Gastroesophageal sphincter (tissue), 4 donors: ENCODE results near the gene ZNF484. TPM values are rescaled to one million over a fixed set of nuclear protein-coding genes. Genes with fewer than 3 reads are reported as not detected.
"Not testable (repeated sequence)": the region's sequence is repeated elsewhere in the genome, so short reads cannot be mapped to it uniquely, and the experiment has no call there.

Source experiments
- ATAC-seq: fragments of 150-250 bp; one replicate; pipeline ENCODE4 v1.9.1; 2016; ENCODE audit warnings: mild to moderate bottlenecking, moderate library complexity
- H3K27ac ChIP-seq, 4 donors: fragments of 200-600 bp; sonication (generic) in 3 of 4; 1 replicate in 3 of 4; 2 replicates in 1 of 4; pipeline ENCODE4 v1.5.1; 2016 to 2019
- H3K27me3 ChIP-seq: fragments of 200-600 bp; sonication (generic); one replicate; pipeline ENCODE4 v1.5.1; 2019
- H3K36me3 ChIP-seq, 2 donors: fragments of 200-600 bp; sonication (generic); one replicate each; pipeline ENCODE4 v1.5.1; 2019; ENCODE audit warnings: control low read depth in 1 of 2
- H3K4me1 ChIP-seq, 3 donors: fragments of 200-600 bp; sonication (generic); 1 replicate in 2 of 3; 2 replicates in 1 of 3; pipeline ENCODE4 v1.5.1; 2016 to 2019; ENCODE audit warnings: control low read depth in 2 of 3
- H3K4me3 ChIP-seq, 2 donors: fragments of 200-600 bp; sonication (generic); one replicate each; pipeline ENCODE4 v1.5.1; 2019; ENCODE audit warnings: mild to moderate bottlenecking in 1 of 2, moderate library complexity in 1 of 2
- H3K9me3 ChIP-seq, 3 donors: fragments of 200-600 bp; sonication (generic); one replicate each; pipeline ENCODE4 v1.5.1; 2017 to 2019; ENCODE audit warnings: control low read depth in 2 of 3
- CTCF ChIP-seq, 4 experiments: fragments of 200-600 bp in 2 of 4; fragments of 450-650 bp in 2 of 4; sonication (generic) in 1 of 4; IDR thresholded peaks; one replicate each; pipeline ENCODE4 v1.5.1; 2017 to 2019; ENCODE audit warnings: antibody characterized with exemption in 4 of 4, mild to moderate bottlenecking in 2 of 4, moderate library complexity in 2 of 4
- EP300 ChIP-seq: sonication (generic); formaldehyde crosslinking; IDR thresholded peaks from one replicate; pipeline ENCODE4 v1.6.1; 2017; ENCODE audit warnings: antibody characterized with exemption, mild to moderate bottlenecking
- POLR2A ChIP-seq, 2 donors: fragments of 450-650 bp; IDR thresholded peaks; one replicate each; pipeline ENCODE4 v1.6.1; 2017; ENCODE audit warnings: antibody characterized with exemption in 2 of 2, mild to moderate bottlenecking in 2 of 2, moderate library complexity in 1 of 2
- POLR2AphosphoS5 ChIP-seq: sonication (generic); formaldehyde crosslinking; IDR thresholded peaks from one replicate; pipeline ENCODE4 v1.6.1; 2017; ENCODE audit warnings: antibody characterized with exemption
- WGBS, 2 donors: methylation state at CpG; one replicate each; pipeline ENCODE4 v1.1.5; 2018; ENCODE audit warnings: low coverage in 1 of 2; 5-methylcytosine and 5-hydroxymethylcytosine counted together
- total RNA-seq, 4 donors: library from RNA; depleted of rRNA; stranded (reverse); fragments of >200 nt; gene quantifications; one replicate each; pipeline ENCODE4 v1.1.0, GENCODE V29; 2016

The ZNF484 gene
- total RNA-seq, 4 donors from 2014 or later = 10.0 to 14.3 (median 13.1) TPM

- no peak overlapping the region for H3K4me3 ChIP-seq
- no peak overlapping the region for H3K27ac ChIP-seq
- H3K36me3 ChIP-seq = no peaks in the 10 kb centered on the region
- H3K27me3 ChIP-seq = no peaks in the 10 kb centered on the region
- 100% methylated on average over 1 of the region's 3 CpGs; no CpG with 5 or more reads in 1 of the 2 donors for WGBS, 2 donors
- no peaks in the 10 kb centered on the region for H3K4me1 ChIP-seq
- ATAC-seq = no peak
- TF ChIP-seq CTCF (IDR thresholded peaks at IDR 0.05) = no peak
- no peak for TF ChIP-seq EP300
- no peak for TF ChIP-seq POLR2A (IDR thresholded peaks at IDR 0.05)
- TF ChIP-seq POLR2AphosphoS5 = no peak
- H3K9me3 ChIP-seq = no peaks in the 10 kb centered on the region
Measured at GRCh38 chr9:92897323-92897722, 19.5 kb upstream of the ZNF484 start.

- Histone ChIP-seq H3K4me1 (no peaks in the 10 kb centered on the region), H3K36me3 (no peaks in the 10 kb centered on the region), H3K4me3 (no peak overlapping the region), H3K27ac (no peak overlapping the region), H3K9me3 (no peaks in the 10 kb centered on the region), H3K27me3 (no peaks in the 10 kb centered on the region)
- ATAC-seq = no peak
- TF ChIP-seq POLR2A (IDR thresholded peaks at IDR 0.05) = no peak
- no peak for TF ChIP-seq EP300
- no peak for TF ChIP-seq CTCF (IDR thresholded peaks at IDR 0.05)
- TF ChIP-seq POLR2AphosphoS5 = no peak
- WGBS, 2 donors = no CpG with 5 or more reads among the region's 3 CpGs
Measured at GRCh38 chr9:92895812-92896436, 18.1 kb upstream of the ZNF484 start.

- Histone ChIP-seq H3K9me3 (no peaks in the 10 kb centered on the region), H3K27ac (no peak overlapping the region), H3K27me3 (no peaks in the 10 kb centered on the region), H3K4me3 (no peak overlapping the region), H3K36me3 (no peaks in the 10 kb centered on the region), H3K4me1 (no peaks in the 10 kb centered on the region)
- WGBS, 2 donors = no CpG with 5 or more reads among the region's 6 CpGs
- no peak for ATAC-seq
- TF ChIP-seq POLR2AphosphoS5 (no peak), EP300 (no peak), POLR2A (IDR thresholded peaks at IDR 0.05) (no peak), CTCF (IDR thresholded peaks at IDR 0.05) (no peak)
Measured at GRCh38 chr9:92894711-92895362, 17.0 kb upstream of the ZNF484 start.

- H3K27ac ChIP-seq, H3K27me3 ChIP-seq, H3K4me1 ChIP-seq, H3K36me3 ChIP-seq, H3K4me3 ChIP-seq, H3K9me3 ChIP-seq, ATAC-seq: not testable (repeated sequence)
- 68 to 100% methylated on average over 1 to 3 of the region's 6 CpGs for WGBS, 2 donors
Measured at GRCh38 chr9:92893916-92894610, 16.2 kb upstream of the ZNF484 start.

GRCh38 chr9:92892276-92892675, 14.4 kb upstream of the ZNF484 start:
- H3K27me3 ChIP-seq, H3K9me3 ChIP-seq, H3K4me1 ChIP-seq, H3K27ac ChIP-seq, H3K36me3 ChIP-seq, ATAC-seq, H3K4me3 ChIP-seq: not testable (repeated sequence)
- 76 to 78% methylated on average over 1 to 4 of the region's 4 CpGs for WGBS, 2 donors

- no peak for ATAC-seq
- Histone ChIP-seq H3K27ac (no peak overlapping the region), H3K4me3 (no peak overlapping the region), H3K36me3 (no peaks in the 10 kb centered on the region), H3K9me3 (no peaks in the 10 kb centered on the region), H3K4me1 (no peaks in the 10 kb centered on the region), H3K27me3 (no peaks in the 10 kb centered on the region)
- no peak for TF ChIP-seq EP300
- TF ChIP-seq POLR2A (IDR thresholded peaks at IDR 0.05) = no peak
- TF ChIP-seq POLR2AphosphoS5 = no peak
- no peak for TF ChIP-seq CTCF (IDR thresholded peaks at IDR 0.05)
- WGBS, 2 donors = no CpG with 5 or more reads among the region's 2 CpGs
Measured at GRCh38 chr9:92890761-92891160, 12.9 kb upstream of the ZNF484 start.
